PFSK-1 (cell line): ENCODE measurements around the gene BMP5.

Experiments used
- FOXP2 ChIP-seq: optimal IDR thresholded peaks from 2 replicates; pipeline ENCODE3; 2011; ENCODE audit warnings: borderline replicate concordance, control low read depth, inconsistent platforms; ENCODE audit not compliant: insufficient read depth; ENCODE audit errors: extremely low read length, extremely low read depth
- POLR2AphosphoS5 ChIP-seq: IDR thresholded peaks from 2 replicates; pipeline ENCODE4 v1.6.1; 2012; ENCODE audit warnings: low read depth, mild to moderate bottlenecking, control low read depth, low read length, moderate library complexity
- SIN3A ChIP-seq: IDR thresholded peaks from 2 replicates; pipeline ENCODE4 v1.6.1; 2012; ENCODE audit warnings: mild to moderate bottlenecking, low read length, moderate library complexity, borderline replicate concordance; ENCODE audit not compliant: insufficient read depth
- TAF1 ChIP-seq: IDR thresholded peaks from 2 replicates; pipeline ENCODE4 v1.6.1; 2012; ENCODE audit warnings: low read length, control low read depth, borderline replicate concordance; ENCODE audit not compliant: insufficient read depth
- TF ChIP-seq, protein P1 (sequence below), 2 experiments: IDR thresholded peaks; 2 replicates each; pipeline versions ENCODE4 v1.6.1 to v1.8.0; 2011 to 2012; ENCODE audit warnings: low read depth in 2 of 2, low read length in 2 of 2, control low read depth in 1 of 2, inconsistent platforms in 1 of 2, mild to moderate bottlenecking in 1 of 2, moderate library complexity in 1 of 2; ENCODE audit not compliant: insufficient read depth in 1 of 2

The BMP5 gene

GRCh38 chr6:55818482-55818881 lies 56.9 kb downstream of the BMP5 start:
- TF ChIP-seq TAF1 (no peak), POLR2AphosphoS5 (no peak), SIN3A (no peak), FOXP2 (no peak)
- TF ChIP-seq, protein P1, sequence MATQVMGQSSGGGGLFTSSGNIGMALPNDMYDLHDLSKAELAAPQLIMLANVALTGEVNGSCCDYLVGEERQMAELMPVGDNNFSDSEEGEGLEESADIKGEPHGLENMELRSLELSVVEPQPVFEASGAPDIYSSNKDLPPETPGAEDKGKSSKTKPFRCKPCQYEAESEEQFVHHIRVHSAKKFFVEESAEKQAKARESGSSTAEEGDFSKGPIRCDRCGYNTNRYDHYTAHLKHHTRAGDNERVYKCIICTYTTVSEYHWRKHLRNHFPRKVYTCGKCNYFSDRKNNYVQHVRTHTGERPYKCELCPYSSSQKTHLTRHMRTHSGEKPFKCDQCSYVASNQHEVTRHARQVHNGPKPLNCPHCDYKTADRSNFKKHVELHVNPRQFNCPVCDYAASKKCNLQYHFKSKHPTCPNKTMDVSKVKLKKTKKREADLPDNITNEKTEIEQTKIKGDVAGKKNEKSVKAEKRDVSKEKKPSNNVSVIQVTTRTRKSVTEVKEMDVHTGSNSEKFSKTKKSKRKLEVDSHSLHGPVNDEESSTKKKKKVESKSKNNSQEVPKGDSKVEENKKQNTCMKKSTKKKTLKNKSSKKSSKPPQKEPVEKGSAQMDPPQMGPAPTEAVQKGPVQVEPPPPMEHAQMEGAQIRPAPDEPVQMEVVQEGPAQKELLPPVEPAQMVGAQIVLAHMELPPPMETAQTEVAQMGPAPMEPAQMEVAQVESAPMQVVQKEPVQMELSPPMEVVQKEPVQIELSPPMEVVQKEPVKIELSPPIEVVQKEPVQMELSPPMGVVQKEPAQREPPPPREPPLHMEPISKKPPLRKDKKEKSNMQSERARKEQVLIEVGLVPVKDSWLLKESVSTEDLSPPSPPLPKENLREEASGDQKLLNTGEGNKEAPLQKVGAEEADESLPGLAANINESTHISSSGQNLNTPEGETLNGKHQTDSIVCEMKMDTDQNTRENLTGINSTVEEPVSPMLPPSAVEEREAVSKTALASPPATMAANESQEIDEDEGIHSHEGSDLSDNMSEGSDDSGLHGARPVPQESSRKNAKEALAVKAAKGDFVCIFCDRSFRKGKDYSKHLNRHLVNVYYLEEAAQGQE (IDR thresholded peaks at IDR 0.05; ENCODE audit: insufficient read depth in 1 of 2, low read depth in 2 of 2, low read length in 2 of 2): no peak

GRCh38 chr6:55812509-55812908 lies 62.9 kb downstream of the BMP5 start:
- TF ChIP-seq TAF1 (no peak), SIN3A (no peak), POLR2AphosphoS5 (no peak), FOXP2 (no peak)
- TF ChIP-seq, protein P1 (IDR thresholded peaks at IDR 0.05; ENCODE audit: insufficient read depth in 1 of 2, low read depth in 2 of 2, low read length in 2 of 2): no peak

DNA sequence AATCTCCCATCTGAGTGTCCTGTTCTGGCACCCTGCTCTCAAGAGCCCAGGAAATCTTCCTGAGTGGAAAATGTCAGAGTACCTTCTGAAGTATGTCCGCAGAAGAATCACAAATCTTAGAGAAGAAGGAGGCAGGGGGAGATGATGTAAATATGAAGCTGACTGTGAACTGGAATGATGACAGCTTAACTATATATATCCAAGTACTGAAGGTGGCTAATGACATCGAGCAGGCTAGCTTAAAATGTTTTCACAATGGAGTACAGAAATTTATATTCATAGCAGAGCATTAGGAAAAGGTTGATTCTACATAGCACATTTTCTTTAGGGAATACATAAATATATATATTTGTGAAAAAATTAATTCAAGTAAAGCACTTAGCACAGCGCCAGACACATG lies 64.3 kb downstream of the BMP5 start:
- TF ChIP-seq, protein P1 (IDR thresholded peaks at IDR 0.05; ENCODE audit: insufficient read depth in 1 of 2, low read depth in 2 of 2, low read length in 2 of 2): no peak
- TF ChIP-seq POLR2AphosphoS5 (no peak), SIN3A (no peak), FOXP2 (no peak), TAF1 (no peak)

GRCh38 chr6:55802259-55802658 lies 73.1 kb downstream of the BMP5 start:
- TF ChIP-seq, protein P1 (IDR thresholded peaks at IDR 0.05; ENCODE audit: insufficient read depth in 1 of 2, low read depth in 2 of 2, low read length in 2 of 2): no peak
- TF ChIP-seq FOXP2 (no peak), POLR2AphosphoS5 (no peak), SIN3A (no peak), TAF1 (no peak)

DNA sequence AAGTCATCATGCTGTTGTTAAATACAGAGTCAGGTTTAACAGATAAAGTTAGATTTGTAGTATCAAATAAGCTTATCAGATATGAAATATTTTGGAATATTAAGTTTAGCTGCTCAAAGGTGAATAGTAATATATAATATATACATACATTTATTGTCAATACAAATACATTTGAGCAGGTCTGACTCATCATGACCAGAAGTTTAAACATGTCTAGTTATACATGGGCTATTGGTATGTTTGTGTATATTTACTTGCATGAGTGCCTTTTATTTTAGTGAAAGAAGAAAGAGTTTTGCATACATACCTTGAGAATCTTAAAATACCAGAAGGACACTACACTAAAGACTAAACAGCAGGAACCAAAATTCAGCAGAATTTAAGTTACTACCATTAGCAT lies 76.8 kb downstream of the BMP5 start:
- TF ChIP-seq FOXP2 (no peak), TAF1 (no peak), POLR2AphosphoS5 (no peak), SIN3A (no peak)
- TF ChIP-seq, protein P1 (IDR thresholded peaks at IDR 0.05; ENCODE audit: insufficient read depth in 1 of 2, low read depth in 2 of 2, low read length in 2 of 2): no peak
